Ureter (tissue), 1 donor: ENCODE data around the gene CLPX. TPM values are rescaled to one million over a fixed set of nuclear protein-coding genes. Genes with fewer than 3 reads are reported as not detected.
"Not testable (repeated sequence)": the region's sequence is repeated elsewhere in the genome, so short reads cannot be mapped to it uniquely, and the experiment has no call there.

Experiments used
- DNase-seq: peaks from one replicate; pipeline ENCODE4 v3.0.0-alpha.2; 2020; ENCODE audit warnings: low spot score
- total RNA-seq: library from RNA; stranded (reverse); gene quantifications from one replicate; pipeline ENCODE4 v1.2.4, GENCODE V29; 2023
- donor health status: DM: yes; HTN: yes; CAD: no.

CLPX gene
- 52.6 TPM for total RNA-seq

- peak; percentile 93 for DNase-seq
Observed at GRCh38 chr15:65184868-65185717, at the start of gene CLPX. Gene CLPX (minus strand): TSS chr15:65185342. CDS start chr15:65185153, 189 bp downstream.

GRCh38 chr15:65233696-65234095 is 48.6 kb upstream of the CLPX start:
- DNase-seq: no peak

- no peak for DNase-seq
Observed at GRCh38 chr15:65232520-65232919, 47.4 kb upstream of the CLPX start.

GRCh38 chr15:65231306-65231705 is 46.2 kb upstream of the CLPX start:
- no peak for DNase-seq

- DNase-seq: not testable (repeated sequence)
Observed at GRCh38 chr15:65226901-65227300, 41.8 kb upstream of the CLPX start.

GRCh38 chr15:65226221-65226620 is 41.1 kb upstream of the CLPX start:
- no peak for DNase-seq

GRCh38 chr15:65223996-65224395 is 38.9 kb upstream of the CLPX start:
- DNase-seq: no peak

GRCh38 chr15:65222891-65223290 is 37.7 kb upstream of the CLPX start:
- no peak for DNase-seq

- DNase-seq: no peak
Observed at GRCh38 chr15:65221697-65222096, 36.6 kb upstream of the CLPX start.

- DNase-seq: no peak
Observed at GRCh38 chr15:65219137-65219536, 34.0 kb upstream of the CLPX start.

GRCh38 chr15:65217526-65218482 is 32.7 kb upstream of the CLPX start:
- DNase-seq: no peak

- DNase-seq: no peak
Observed at GRCh38 chr15:65215496-65215895, 30.4 kb upstream of the CLPX start.

- no peak for DNase-seq
Observed at GRCh38 chr15:65214010-65214409, 28.9 kb upstream of the CLPX start.

- no peak for DNase-seq
Observed at GRCh38 chr15:65213241-65213640, 28.1 kb upstream of the CLPX start.

- no peak for DNase-seq
Observed at GRCh38 chr15:65212097-65212496, 27.0 kb upstream of the CLPX start.

GRCh38 chr15:65211482-65211982 is 26.4 kb upstream of the CLPX start:
- DNase-seq: peak; percentile 50

- no peak for DNase-seq
Observed at GRCh38 chr15:65210770-65211481, 25.8 kb upstream of the CLPX start, which contains the start of gene CILP. Gene CILP (minus strand): TSS chr15:65211473. CDS start chr15:65209755, 1,718 bp downstream.

- no peak for DNase-seq
Observed at GRCh38 chr15:65209701-65210643, 24.8 kb upstream of the CLPX start.

- no peak for DNase-seq
Observed at GRCh38 chr15:65208647-65209046, 23.5 kb upstream of the CLPX start.

GRCh38 chr15:65207280-65207840 is 22.2 kb upstream of the CLPX start:
- DNase-seq: no peak
